ENCODE data around the gene EXD2. TPM values are rescaled to one million over a fixed set of nuclear protein-coding genes. Genes with fewer than 3 reads are reported as not detected.

The EXD2 gene
- total and polyA plus RNA-seq, 2 of the 13 experiments (the other 11 are each of a cell fraction or from before 2014, with no cell fraction given), result 9.5 to 15.1 TPM

GRCh38 chr14:69153152-69153872 is 38.0 kb upstream of the EXD2 start (continued):
- TF ChIP-seq TFAP4 (IDR thresholded peaks at IDR 0.05; ENCODE audit: borderline replicate concordance, low read depth) (peak; percentile 97), SMAD3 (CRISPR knock-in tag; IDR thresholded peaks at IDR 0.05) (no peak), MLX (CRISPR knock-in tag; IDR thresholded peaks at IDR 0.05) (no peak), ZNF891 (CRISPR knock-in tag; IDR thresholded peaks at IDR 0.05) (no peak), HOXA5 (CRISPR knock-in tag; IDR thresholded peaks at IDR 0.05) (no peak), ZNF713 (CRISPR knock-in tag; IDR thresholded peaks at IDR 0.05) (no peak), ZNF580 (CRISPR knock-in tag; IDR thresholded peaks at IDR 0.05; ENCODE audit: borderline replicate concordance, low read depth) (no peak; the same call in 1 of the 2 replicates), SKI (IDR thresholded peaks at IDR 0.05; ENCODE audit: partially characterized antibody) (peak; percentile 73), TAF15 (IDR thresholded peaks at IDR 0.05; ENCODE audit: low read depth, low read length, poor library complexity, severe bottlenecking) (peak; percentile 58), NCOA5 (CRISPR knock-in tag; IDR thresholded peaks at IDR 0.05) (no peak), RARA (CRISPR knock-in tag; IDR thresholded peaks at IDR 0.05) (no peak), ZNF232 (CRISPR knock-in tag; IDR thresholded peaks at IDR 0.05; ENCODE audit: borderline replicate concordance) (no peak), ETV5 (CRISPR knock-in tag; IDR thresholded peaks at IDR 0.05; ENCODE audit: borderline replicate concordance) (0 out of 2 replicates have a peak, but pooled peaks have one; percentile 63), ZFP36L1 (CRISPR knock-in tag; IDR thresholded peaks at IDR 0.05) (no peak), ZFP36 (IDR thresholded peaks at IDR 0.05; ENCODE audit: borderline replicate concordance, low read depth, low read length, partially characterized antibody) (no peak), ZBTB42 (CRISPR knock-in tag; IDR thresholded peaks at IDR 0.05) (no peak), STAT6 (CRISPR knock-in tag; IDR thresholded peaks at IDR 0.05; ENCODE audit: borderline replicate concordance) (no peak), NFKB2 (CRISPR knock-in tag; IDR thresholded peaks at IDR 0.05; ENCODE audit: borderline replicate concordance) (no peak), RNF2 (conservative IDR thresholded peaks at IDR 0.05; ENCODE audit: low read depth) (no peak), ZNF570 (CRISPR knock-in tag; IDR thresholded peaks at IDR 0.05; ENCODE audit: borderline replicate concordance) (no peak), TCF7L2 (IDR thresholded peaks at IDR 0.05; ENCODE audit: low read depth, low read length) (no peak)
- TF ChIP-seq, protein P1, sequence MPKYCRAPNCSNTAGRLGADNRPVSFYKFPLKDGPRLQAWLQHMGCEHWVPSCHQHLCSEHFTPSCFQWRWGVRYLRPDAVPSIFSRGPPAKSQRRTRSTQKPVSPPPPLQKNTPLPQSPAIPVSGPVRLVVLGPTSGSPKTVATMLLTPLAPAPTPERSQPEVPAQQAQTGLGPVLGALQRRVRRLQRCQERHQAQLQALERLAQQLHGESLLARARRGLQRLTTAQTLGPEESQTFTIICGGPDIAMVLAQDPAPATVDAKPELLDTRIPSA (CRISPR knock-in tag; IDR thresholded peaks at IDR 0.05; ENCODE audit: borderline replicate concordance), result no peak
- TF ChIP-seq, protein P2, sequence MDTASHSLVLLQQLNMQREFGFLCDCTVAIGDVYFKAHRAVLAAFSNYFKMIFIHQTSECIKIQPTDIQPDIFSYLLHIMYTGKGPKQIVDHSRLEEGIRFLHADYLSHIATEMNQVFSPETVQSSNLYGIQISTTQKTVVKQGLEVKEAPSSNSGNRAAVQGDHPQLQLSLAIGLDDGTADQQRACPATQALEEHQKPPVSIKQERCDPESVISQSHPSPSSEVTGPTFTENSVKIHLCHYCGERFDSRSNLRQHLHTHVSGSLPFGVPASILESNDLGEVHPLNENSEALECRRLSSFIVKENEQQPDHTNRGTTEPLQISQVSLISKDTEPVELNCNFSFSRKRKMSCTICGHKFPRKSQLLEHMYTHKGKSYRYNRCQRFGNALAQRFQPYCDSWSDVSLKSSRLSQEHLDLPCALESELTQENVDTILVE (CRISPR knock-in tag; IDR thresholded peaks at IDR 0.05), result peak; percentile 57

Measured in HepG2 (cell line).